HepG2 (cell line): ENCODE results near the gene KLHL21. TPM values are rescaled to one million over a fixed set of nuclear protein-coding genes. Genes with fewer than 3 reads are reported as not detected.

Source experiments
- ARID3A ChIP-seq: IDR thresholded peaks from 2 replicates; pipeline ENCODE4 v1.6.1; 2012; ENCODE audit warnings: low read depth, low read length, improper control_type of control experiment
- BCL6 ChIP-seq: IDR thresholded peaks from 2 replicates; pipeline ENCODE4 v1.6.1; 2016; ENCODE audit warnings: missing genetic modification reagents, missing compliant biosample characterization
- CERS6 ChIP-seq: sonication (generic); formaldehyde crosslinking; IDR thresholded peaks from 2 replicates; pipeline ENCODE4 v1.5.0; 2020; ENCODE audit warnings: missing genetic modification reagents
- FOXO1 ChIP-seq: sonication (generic); formaldehyde crosslinking; IDR thresholded peaks from 2 replicates; pipeline ENCODE4 v1.4.0; 2020; ENCODE audit warnings: missing genetic modification reagents
- HDAC6 ChIP-seq: fragments of 200-600 bp; sonication (generic); IDR thresholded peaks from 2 replicates; pipeline ENCODE4 v1.7.0; 2017; ENCODE audit warnings: mild to moderate bottlenecking, antibody characterized with exemption, low read length, low read depth
- HOXA3 ChIP-seq: sonication (generic); formaldehyde crosslinking; IDR thresholded peaks from 2 replicates; pipeline ENCODE4 v1.5.0; 2020; ENCODE audit warnings: missing genetic modification reagents
- KLF12 ChIP-seq: sonication (generic); formaldehyde crosslinking; IDR thresholded peaks from 2 replicates; pipeline ENCODE4 v1.4.0; 2020; ENCODE audit warnings: missing genetic modification reagents, borderline replicate concordance
- MAX ChIP-seq: IDR thresholded peaks from 2 replicates; pipeline ENCODE4 v1.6.1; 2012; ENCODE audit warnings: inconsistent platforms
- NFE2 ChIP-seq: sonication (generic); formaldehyde crosslinking; IDR thresholded peaks from 2 replicates; pipeline ENCODE4 v1.4.0; 2020; ENCODE audit warnings: missing genetic modification reagents
- PREB ChIP-seq: sonication (generic); formaldehyde crosslinking; IDR thresholded peaks from 2 replicates; pipeline ENCODE4 v1.4.0; 2020; ENCODE audit warnings: missing genetic modification reagents
- TFDP2 ChIP-seq: sonication (generic); formaldehyde crosslinking; IDR thresholded peaks from 2 replicates; pipeline ENCODE4 v1.4.0; 2020; ENCODE audit warnings: missing genetic modification reagents
- ZBTB3 ChIP-seq: sonication (generic); formaldehyde crosslinking; IDR thresholded peaks from 2 replicates; pipeline ENCODE4 v1.4.0; 2020; ENCODE audit warnings: low read depth, mild to moderate bottlenecking, moderate library complexity, missing genetic modification reagents, borderline replicate concordance
- ZKSCAN5 ChIP-seq: sonication (generic); formaldehyde crosslinking; IDR thresholded peaks from 2 replicates; pipeline ENCODE4 v1.5.1; 2020; ENCODE audit warnings: mild to moderate bottlenecking, missing genetic modification reagents
- ZNF124 ChIP-seq: sonication (generic); formaldehyde crosslinking; IDR thresholded peaks from 2 replicates; pipeline ENCODE4 v1.4.0; 2020; ENCODE audit warnings: missing genetic modification reagents
- ZNF263 ChIP-seq: sonication (generic); formaldehyde crosslinking; IDR thresholded peaks from 2 replicates; pipeline ENCODE4 v1.4.0; 2020; ENCODE audit warnings: missing genetic modification reagents
- ZNF432 ChIP-seq: sonication (generic); formaldehyde crosslinking; IDR thresholded peaks from 2 replicates; pipeline ENCODE4 v1.5.0; 2020; ENCODE audit warnings: missing genetic modification reagents, mild to moderate bottlenecking, borderline replicate concordance
- ZNF513 ChIP-seq: sonication (generic); formaldehyde crosslinking; conservative IDR thresholded peaks from 2 replicates; pipeline ENCODE4 v1.5.0; 2020; ENCODE audit warnings: missing genetic modification reagents
- ZNF576 ChIP-seq: sonication (generic); formaldehyde crosslinking; IDR thresholded peaks from 2 replicates; pipeline ENCODE4 v1.4.0; 2020; ENCODE audit warnings: mild to moderate bottlenecking, missing genetic modification reagents
- ZNF614 ChIP-seq: IDR thresholded peaks from 2 replicates; pipeline ENCODE4 v1.6.1; 2018; ENCODE audit warnings: missing biosample characterization, missing genetic modification reagents, inconsistent platforms, borderline replicate concordance
- ZNF619 ChIP-seq: sonication (generic); formaldehyde crosslinking; IDR thresholded peaks from 2 replicates; pipeline ENCODE4 v1.4.0; 2020; ENCODE audit warnings: mild to moderate bottlenecking, missing genetic modification reagents
- ZNF790 ChIP-seq: sonication (generic); formaldehyde crosslinking; IDR thresholded peaks from 2 replicates; pipeline ENCODE4 v1.8.0; 2022; ENCODE audit warnings: missing genetic modification reagents, mild to moderate bottlenecking, borderline replicate concordance
- polyA plus RNA-seq, 8 experiments: library from polyadenylated mRNA; depleted of rRNA in 3 of 8; stranded (reverse) in 7 of 8; unstranded in 1 of 8; fragments of >200 nt; fragmentation: Illumina TruSeq in 4 of 8; extraction: Trizol in 4 of 8; gene quantifications; 2 replicates each; pipeline versions ENCODE4 v1.2.1 to v1.2.3, GENCODE V29; 2011 to 2016; ENCODE audit warnings: low read depth in 4 of 8, missing spikeins in 1 of 8, mixed read lengths in 1 of 8; ENCODE audit not compliant: insufficient read depth in 1 of 8
- total RNA-seq, 5 experiments: library from RNA; depleted of rRNA; stranded (reverse); fragments of >200 nt; fragmentation: Illumina TruSeq; extraction: Trizol; gene quantifications; 2 replicates each; pipeline ENCODE4 v1.2.3, GENCODE V29; 2016; ENCODE audit warnings: low read depth in 1 of 5

Gene KLHL21
- total and polyA plus RNA-seq, 2 of the 13 experiments (the other 11 are each of a cell fraction or from before 2014, with no cell fraction given), result 14.8 to 25.0 TPM

GRCh38 chr1:6601049-6601922, 1.4 kb downstream of the KLHL21 start (continued):
- no peak for TF ChIP-seq HDAC6
- TF ChIP-seq PREB (CRISPR knock-in tag), result no peak
- TF ChIP-seq ZNF513 (CRISPR knock-in tag), result no peak
- no peak for TF ChIP-seq ZNF432 (CRISPR knock-in tag)
- 0 out of 2 replicates have a peak, but pooled peaks have one; percentile 6 for TF ChIP-seq HOXA3 (CRISPR knock-in tag)
- no peak for TF ChIP-seq ARID3A
- TF ChIP-seq FOXO1 (CRISPR knock-in tag), result peak; percentile 59; the same call in 1 of the 2 replicates
- no peak for TF ChIP-seq ZBTB3
- no peak for TF ChIP-seq ZNF614 (CRISPR knock-in tag)
- no peak for TF ChIP-seq ZNF124
- TF ChIP-seq ZNF263 (CRISPR knock-in tag), result no peak
- TF ChIP-seq ZKSCAN5 (CRISPR knock-in tag), result no peak
- TF ChIP-seq ZNF790 (CRISPR knock-in tag), result peak; percentile 71; the same call in 1 of the 2 replicates
- TF ChIP-seq ZNF619 (CRISPR knock-in tag), result no peak
- no peak for TF ChIP-seq CERS6 (CRISPR knock-in tag)
- no peak for TF ChIP-seq KLF12 (CRISPR knock-in tag)
- TF ChIP-seq NFE2, result peak; percentile 95
- peak; percentile 87 for TF ChIP-seq MAX
- no peak for TF ChIP-seq BCL6
- no peak for TF ChIP-seq ZNF576 (CRISPR knock-in tag)
- TF ChIP-seq TFDP2, result no peak
